B cell (primary cell): Measurements from ENCODE around the gene LAYN.

ENCODE experiments used
- CTCF ChIP-seq: fragments of 200-600 bp; IDR thresholded peaks from one replicate; pipeline ENCODE4 v1.8.0; 2022; ENCODE audit warnings: antibody characterized with exemption, mild to moderate bottlenecking
- EZH2 ChIP-seq: IDR thresholded peaks from 2 replicates; pipeline ENCODE4 v1.6.1; 2012; ENCODE audit warnings: borderline replicate concordance, low read depth, mild to moderate bottlenecking, moderate library complexity, low read length; ENCODE audit not compliant: insufficient read depth, poor library complexity, severe bottlenecking

DNA sequence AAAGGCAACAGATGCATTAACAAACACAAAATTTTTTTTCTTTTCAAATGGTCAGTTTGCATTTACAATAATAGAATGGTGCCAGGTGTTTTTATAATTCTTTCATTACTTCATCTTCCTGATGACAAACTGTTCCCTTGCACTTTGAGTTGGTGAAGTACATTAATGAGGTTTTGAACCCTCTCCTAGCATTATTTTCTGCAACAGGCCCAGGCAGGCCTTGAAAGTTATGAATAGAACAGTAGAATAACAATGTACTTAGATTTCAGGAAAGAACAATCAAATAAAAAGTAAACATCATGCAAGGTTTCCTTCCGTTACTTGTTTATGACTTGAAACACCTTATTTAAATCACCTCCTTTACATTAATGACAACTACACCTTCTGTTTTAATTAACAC, 37.9 kb upstream of the LAYN start:
- TF ChIP-seq CTCF: no peak
- no peak for TF ChIP-seq EZH2
